GM12873 (cell line): Measurements from ENCODE around the gene RERE.
A peak's percentile ranks its signal among the peaks of the same experiment; 100 is the strongest.

Experiments used
- TF ChIP-seq, protein P1 (sequence below): IDR thresholded peaks from 2 replicates; pipeline ENCODE4 v1.5.1; 2012; ENCODE audit warnings: low read depth, mild to moderate bottlenecking, moderate library complexity, low read length, control low read depth; ENCODE audit not compliant: insufficient read depth; ENCODE audit errors: missing control alignments

RERE gene

DNA sequence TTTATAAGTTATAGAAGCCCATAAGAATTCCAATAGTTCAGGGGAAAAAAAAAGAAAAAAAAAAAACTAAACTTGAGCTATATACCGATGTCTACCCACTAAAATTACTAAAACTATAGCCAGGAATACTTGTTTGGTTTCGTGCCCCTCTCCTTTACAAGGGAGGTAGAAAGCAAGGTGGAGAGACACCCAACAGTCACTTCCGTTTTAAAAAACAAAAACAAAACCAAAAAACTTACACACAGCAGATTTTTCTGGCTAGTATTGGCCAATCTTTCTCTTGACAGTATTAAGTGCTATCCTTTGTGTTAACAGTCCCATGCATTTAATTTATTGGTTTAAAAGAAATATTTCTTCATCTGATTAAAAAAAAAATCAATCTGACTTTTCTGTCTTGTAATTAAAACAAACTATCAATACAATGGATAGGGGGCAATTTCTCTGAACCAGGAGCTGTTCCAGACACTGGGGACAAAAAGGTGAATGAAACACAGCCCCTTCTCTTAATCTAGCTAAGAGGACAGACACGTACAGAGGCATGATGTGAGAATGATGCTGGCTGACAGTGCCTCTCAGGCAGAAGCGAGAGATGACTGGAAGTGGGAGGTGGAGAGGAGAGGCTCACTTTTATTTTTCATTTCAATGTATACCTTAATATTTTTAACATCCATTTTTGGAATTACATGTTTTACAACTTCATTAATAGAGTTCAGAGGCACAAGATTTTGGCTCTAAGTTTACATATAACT is 214.8 kb downstream of the RERE start:
- TF ChIP-seq, protein P1, sequence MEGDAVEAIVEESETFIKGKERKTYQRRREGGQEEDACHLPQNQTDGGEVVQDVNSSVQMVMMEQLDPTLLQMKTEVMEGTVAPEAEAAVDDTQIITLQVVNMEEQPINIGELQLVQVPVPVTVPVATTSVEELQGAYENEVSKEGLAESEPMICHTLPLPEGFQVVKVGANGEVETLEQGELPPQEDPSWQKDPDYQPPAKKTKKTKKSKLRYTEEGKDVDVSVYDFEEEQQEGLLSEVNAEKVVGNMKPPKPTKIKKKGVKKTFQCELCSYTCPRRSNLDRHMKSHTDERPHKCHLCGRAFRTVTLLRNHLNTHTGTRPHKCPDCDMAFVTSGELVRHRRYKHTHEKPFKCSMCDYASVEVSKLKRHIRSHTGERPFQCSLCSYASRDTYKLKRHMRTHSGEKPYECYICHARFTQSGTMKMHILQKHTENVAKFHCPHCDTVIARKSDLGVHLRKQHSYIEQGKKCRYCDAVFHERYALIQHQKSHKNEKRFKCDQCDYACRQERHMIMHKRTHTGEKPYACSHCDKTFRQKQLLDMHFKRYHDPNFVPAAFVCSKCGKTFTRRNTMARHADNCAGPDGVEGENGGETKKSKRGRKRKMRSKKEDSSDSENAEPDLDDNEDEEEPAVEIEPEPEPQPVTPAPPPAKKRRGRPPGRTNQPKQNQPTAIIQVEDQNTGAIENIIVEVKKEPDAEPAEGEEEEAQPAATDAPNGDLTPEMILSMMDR = peak; percentile 38

DNA sequence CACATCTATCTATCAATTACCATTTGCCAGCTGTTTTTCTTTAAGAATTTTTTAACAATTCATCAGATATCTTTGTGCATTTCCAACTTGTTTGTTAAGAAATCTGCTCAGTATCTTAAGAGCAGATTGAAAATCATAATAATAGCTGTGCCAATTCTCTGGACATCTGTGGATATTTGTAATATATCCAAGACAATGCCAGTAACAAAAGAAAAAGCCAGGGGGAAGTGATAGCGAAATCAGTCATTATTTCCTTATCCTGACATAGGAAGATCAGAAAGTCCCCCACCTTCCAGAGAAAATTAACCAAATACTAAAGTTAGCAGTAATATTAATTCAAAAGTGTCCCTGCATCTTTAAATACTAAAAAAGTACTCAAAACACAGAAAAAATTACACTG is 217.1 kb downstream of the RERE start:
- TF ChIP-seq, protein P1 = no peak

DNA sequence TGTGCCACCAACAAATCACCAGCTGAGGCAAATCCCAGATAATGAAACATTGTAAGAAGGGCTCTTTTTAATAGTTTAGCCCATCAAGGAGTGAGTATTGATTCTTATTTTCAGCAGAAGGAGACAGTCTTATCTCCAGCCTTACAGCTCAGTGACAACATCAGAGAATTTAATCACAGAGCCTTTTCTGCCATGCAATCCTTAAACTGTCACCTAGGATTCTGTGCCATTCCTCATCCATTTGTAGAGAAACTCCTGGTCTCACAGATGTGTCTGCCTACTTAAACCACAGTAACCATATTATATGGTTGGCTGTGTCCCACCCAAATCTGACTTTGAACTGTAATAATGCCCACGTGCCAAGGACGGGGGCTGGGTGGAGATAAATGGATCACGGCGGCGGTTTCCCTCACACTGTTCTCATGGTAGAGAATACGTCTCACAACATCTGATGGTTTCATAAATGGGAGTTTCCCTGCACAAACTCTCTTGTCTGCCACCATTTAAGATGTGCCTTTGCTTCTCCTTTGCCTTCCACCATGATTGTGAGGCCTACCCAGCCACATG is 217.7 kb downstream of the RERE start:
- TF ChIP-seq, protein P1 = no peak

DNA sequence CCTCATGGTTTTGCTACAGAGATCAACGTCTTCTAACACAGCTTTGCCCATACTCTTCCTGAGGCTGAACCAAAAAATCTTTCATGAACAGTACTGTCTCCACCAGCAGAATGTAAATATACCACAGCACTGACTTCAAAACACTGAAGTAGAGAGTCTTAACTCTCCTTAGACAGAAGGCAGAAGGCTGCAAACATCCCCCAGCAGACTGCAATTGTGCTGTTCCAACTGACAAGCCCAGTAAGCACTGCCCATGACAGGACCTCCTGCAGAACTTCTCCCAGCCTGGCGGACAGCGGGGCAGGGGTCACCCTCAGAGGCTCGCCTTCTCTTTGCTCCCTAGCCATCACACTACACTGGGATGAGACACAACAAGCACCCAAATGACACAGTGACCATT is 218.7 kb downstream of the RERE start:
- TF ChIP-seq, protein P1 = no peak

DNA sequence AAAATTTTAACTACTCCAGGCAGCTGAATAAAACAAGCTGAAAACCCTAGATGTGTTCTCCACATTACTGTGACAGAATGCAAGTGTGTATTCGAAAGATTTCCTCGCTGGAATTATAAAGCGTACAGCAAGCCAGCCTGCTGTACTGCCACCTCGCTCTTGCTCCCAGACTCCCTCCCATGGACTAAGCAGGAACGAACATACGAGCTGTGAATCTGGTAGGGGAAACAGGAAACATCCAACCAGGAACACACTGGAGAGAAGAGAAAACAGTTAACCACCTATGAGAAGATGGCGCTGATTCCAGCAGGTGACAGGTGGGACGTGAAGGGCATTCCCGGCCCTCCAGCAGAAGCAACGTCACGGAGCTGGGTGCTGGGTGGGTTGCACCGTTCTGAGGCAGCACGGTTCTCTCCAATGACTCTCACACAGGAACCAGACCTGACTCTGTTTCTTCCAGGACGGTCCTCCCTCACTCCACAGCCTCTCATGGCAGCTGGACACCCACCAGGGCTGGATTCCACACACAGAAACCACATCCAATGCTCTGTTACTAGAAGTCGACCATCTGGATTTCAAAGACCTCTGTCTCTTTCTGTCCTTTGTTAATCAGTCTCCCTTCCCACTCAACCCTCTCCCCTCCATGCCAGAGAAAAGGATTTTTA is 219.2 kb downstream of the RERE start:
- TF ChIP-seq, protein P1 = no peak

DNA sequence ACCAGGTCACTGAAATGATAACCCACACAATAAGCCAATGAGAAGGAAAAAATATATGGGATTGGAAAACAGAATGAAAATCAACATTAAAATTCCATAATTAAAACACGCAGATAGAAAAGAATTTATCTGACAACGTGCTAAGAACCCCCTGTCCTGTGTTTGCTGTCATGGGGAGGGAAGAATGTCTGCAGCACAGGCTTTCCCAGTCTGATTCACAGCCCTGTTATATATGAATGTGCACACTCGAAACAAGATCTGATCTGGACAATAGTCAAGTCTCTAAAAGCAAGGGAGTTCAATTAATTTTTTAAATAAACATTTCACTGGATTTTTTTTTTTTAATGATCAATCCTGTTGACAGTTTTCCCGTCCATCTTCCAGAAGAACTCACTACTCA is 220.0 kb downstream of the RERE start:
- TF ChIP-seq, protein P1 = no peak

DNA sequence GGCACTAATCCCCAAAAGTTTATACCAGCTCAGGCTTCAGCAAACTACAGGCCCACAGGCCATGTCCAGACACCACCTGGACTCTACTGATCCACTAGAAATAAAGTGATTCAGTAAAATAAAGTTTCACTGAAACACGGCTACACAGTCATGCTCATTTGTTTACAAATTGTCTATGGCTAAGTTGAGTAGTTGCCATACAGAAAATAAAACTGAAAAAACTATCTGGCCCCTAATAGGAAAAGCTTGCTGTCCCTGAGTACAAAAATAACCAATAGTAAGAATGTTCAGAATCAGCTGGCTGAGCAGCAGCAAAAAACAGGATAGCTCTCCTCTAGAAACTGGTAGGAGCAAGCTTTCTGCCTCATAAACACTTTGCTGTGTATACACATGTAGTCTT is 221.5 kb downstream of the RERE start:
- TF ChIP-seq, protein P1 = no peak
